Measurements from ENCODE around the gene ANKRD40.

The ANKRD40 gene

GRCh38 chr17:50667259-50668024 is 40.3 kb downstream of the ANKRD40 start:
- no peak for DNase-seq

GRCh38 chr17:50666316-50666715 is 41.4 kb downstream of the ANKRD40 start:
- no peak for DNase-seq

GRCh38 chr17:50665838-50666237 is 41.9 kb downstream of the ANKRD40 start:
- no peak for DNase-seq

- DNase-seq = no peak
Measured at GRCh38 chr17:50664788-50665458, 42.8 kb downstream of the ANKRD40 start.

- DNase-seq = no peak
Measured at GRCh38 chr17:50663812-50664374, 43.8 kb downstream of the ANKRD40 start.

- no peak for DNase-seq
Measured at GRCh38 chr17:50662632-50663225, 45.0 kb downstream of the ANKRD40 start.

- DNase-seq = no peak
Measured at GRCh38 chr17:50661795-50662391, 45.8 kb downstream of the ANKRD40 start.

GRCh38 chr17:50661348-50661747 is 46.4 kb downstream of the ANKRD40 start:
- no peak for DNase-seq

GRCh38 chr17:50660887-50661345 is 46.8 kb downstream of the ANKRD40 start:
- DNase-seq = no peak

- no peak for DNase-seq
Measured at GRCh38 chr17:50660042-50660886, 47.5 kb downstream of the ANKRD40 start.

GRCh38 chr17:50659179-50659578 is 48.5 kb downstream of the ANKRD40 start:
- no peak for DNase-seq

- DNase-seq = no peak
Measured at GRCh38 chr17:50658616-50659015, 49.1 kb downstream of the ANKRD40 start.

GRCh38 chr17:50657627-50658026 is 50.1 kb downstream of the ANKRD40 start:
- no peak for DNase-seq

GRCh38 chr17:50657054-50657453 is 50.7 kb downstream of the ANKRD40 start:
- no peak for DNase-seq

GRCh38 chr17:50656509-50656908 is 51.2 kb downstream of the ANKRD40 start:
- DNase-seq = no peak

- no peak for DNase-seq
Measured at GRCh38 chr17:50653738-50654137, 54.0 kb downstream of the ANKRD40 start.

GRCh38 chr17:50651661-50652060 is 56.1 kb downstream of the ANKRD40 start:
- DNase-seq = no peak

GRCh38 chr17:50649042-50649908 is 58.4 kb downstream of the ANKRD40 start:
- no peak for DNase-seq

- no peak for DNase-seq
Measured at GRCh38 chr17:50647187-50647586, 60.5 kb downstream of the ANKRD40 start.

GRCh38 chr17:50645748-50646682 is 61.7 kb downstream of the ANKRD40 start:
- no peak for DNase-seq
